ENCODE data around the gene RASA1. TPM values are rescaled to one million over a fixed set of nuclear protein-coding genes. Genes with fewer than 3 reads are reported as not detected.

The RASA1 gene
- total RNA-seq, 2 experiments from 2014 or later: 12.9 to 14.8 TPM

DNA sequence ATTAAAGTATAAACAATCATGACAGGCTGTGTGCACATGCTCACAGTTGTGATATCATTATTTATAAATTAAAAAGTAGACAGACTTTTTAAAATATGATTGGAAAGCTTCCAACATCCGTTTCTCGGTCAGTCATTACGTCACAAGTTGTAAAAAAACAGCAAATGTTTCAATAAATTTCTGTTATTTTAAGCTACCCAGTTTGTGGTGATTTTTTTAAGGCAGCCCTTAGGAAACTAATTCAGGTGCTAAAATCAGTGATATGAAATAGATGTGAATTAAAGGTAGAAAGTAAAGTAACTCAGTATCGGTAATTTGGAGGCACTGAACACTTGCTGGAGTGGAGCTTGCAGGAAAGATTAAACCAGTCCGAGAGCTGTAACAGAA, 143.9 kb downstream of the RASA1 start:
- Mint-ChIP-seq H3K27ac (peak overlapping the region; percentile 91), H3K27me3 (ENCODE audit: low read depth) (no peaks in the 10 kb centered on the region), H3K4me1 (ENCODE audit: low read depth) (peaks cover 29% of the 10 kb centered on the region), H3K9me3 (ENCODE audit: insufficient read depth) (no peaks in the 10 kb centered on the region), H3K4me3 (peak overlapping the region; percentile 88), H3K36me3 (ENCODE audit: low read depth) (peaks cover 38% of the 10 kb centered on the region)
- no peak for ATAC-seq
- ChIA-PET POLR2A (interaction anchor here (0.5 to 1.2 kb wide), 3 partner anchors 11 to 151 kb away, joined by 3 to 5 read pairs (median 4); no protein-coding TSS in a partner anchor), CTCF (interaction anchor here (1.2 to 5.0 kb wide), 5 partner anchors 9 to 150 kb away, joined by 3 to 37 read pairs (median 3); no protein-coding TSS in a partner anchor)
- DNase-seq: no peak

DNA sequence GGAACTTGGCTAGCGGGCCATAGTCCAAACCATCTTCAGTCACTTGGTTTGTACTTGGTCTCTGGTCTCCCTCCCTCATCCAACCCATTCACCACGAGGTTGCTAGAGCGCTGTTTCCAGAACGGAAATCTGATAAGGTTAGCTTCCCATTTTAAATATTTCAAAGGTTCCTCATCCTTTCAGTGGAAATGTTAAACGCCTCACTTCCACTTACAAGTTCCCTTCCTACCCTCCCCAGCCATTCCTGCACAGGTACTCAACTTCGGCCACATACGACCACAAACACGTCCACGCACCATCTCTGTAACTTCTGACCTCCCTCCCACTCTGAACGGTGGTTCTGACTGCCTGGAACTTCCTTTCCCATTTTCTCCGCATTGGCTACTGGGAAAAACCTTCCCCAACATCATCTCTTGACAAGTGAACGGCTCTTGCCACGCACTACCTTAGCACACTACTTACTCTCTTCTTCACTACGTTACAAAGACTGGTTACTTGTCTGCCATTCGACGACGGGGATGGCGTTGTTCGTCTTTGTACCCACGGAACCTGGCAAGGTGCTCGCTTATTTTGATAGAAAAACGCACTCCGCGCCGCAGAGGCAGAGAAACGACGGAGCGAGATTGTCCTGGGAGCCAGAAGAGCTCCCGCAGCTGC, 144.4 kb downstream of the RASA1 start:
- H3K36me3 Mint-ChIP-seq (ENCODE audit: low read depth): peaks cover 33% of the 10 kb centered on the region
- ATAC-seq (peak; percentile 58), DNase-seq (peak; percentile 50)
- ChIA-PET POLR2A (interaction anchor here (0.7 to 1.3 kb wide), 3 partner anchors 12 to 20 kb away, joined by 3 to 4 read pairs (median 3); no protein-coding TSS in a partner anchor), CTCF (interaction anchor here (1.2 to 5.0 kb wide), 4 partner anchors 10 to 151 kb away, joined by 3 to 37 read pairs (median 3); no protein-coding TSS in a partner anchor)
- H3K27me3 Mint-ChIP-seq (ENCODE audit: low read depth): no peaks in the 10 kb centered on the region
- peaks cover 24% of the 10 kb centered on the region for H3K4me1 Mint-ChIP-seq (ENCODE audit: low read depth)
- H3K27ac Mint-ChIP-seq: peak overlapping the region; percentile 91
- H3K9me3 Mint-ChIP-seq (ENCODE audit: insufficient read depth): no peaks in the 10 kb centered on the region
- peak overlapping the region; percentile 88 for H3K4me3 Mint-ChIP-seq

DNA sequence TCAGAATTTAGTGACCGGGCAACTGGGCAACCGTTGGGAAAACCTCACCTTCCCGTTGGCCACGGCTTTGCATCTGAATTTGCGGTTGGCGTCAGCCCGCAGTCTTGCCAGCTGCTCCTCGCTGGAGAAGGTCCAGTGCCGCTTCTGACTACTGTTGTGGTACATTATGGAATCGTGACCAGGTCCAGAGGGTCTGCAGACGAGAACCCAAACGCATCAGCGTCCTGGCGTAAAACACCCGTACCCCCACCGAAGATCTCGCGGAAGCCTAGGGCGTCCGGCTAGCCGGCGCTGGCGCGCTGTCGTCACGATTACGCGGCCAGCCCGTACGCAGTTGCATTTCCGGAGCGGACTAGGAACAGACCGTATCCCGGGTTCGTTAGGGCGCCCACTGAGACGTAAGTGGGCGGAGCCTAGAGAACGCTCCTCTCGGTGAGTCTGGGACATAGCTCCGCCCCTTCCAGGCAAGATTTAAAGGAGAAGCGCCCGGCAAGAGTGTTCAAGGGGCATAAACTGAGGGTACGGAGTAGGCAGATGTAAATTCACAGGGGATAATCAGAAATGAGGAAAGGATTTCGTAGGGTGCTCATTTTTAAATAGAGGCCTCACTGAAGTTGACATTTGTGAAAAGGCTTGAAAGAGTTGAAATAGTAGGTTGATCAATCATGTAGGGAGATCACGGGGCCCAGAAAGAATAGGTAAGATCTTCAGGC, 145.1 kb downstream of the RASA1 start, which contains the start of gene CCNH:
CCNH (minus strand) TSS at position 301 of the 713 bp plus-strand sequence; CDS start at position 165, 136 bp downstream.
- ChIA-PET CTCF (interaction anchor here (1.2 to 5.0 kb wide), 4 partner anchors 11 to 393 kb away, joined by 3 to 37 read pairs (median 3); no protein-coding TSS in a partner anchor), POLR2A (interaction anchor here (1.3 kb wide), 1 partner anchor 13 kb away, joined by 3 read pairs; no protein-coding TSS in a partner anchor)
- Mint-ChIP-seq H3K4me3 (peak within 1 kb of the TSS; percentile 88), H3K27ac (peak within 1 kb of the TSS; percentile 91), H3K27me3 (ENCODE audit: low read depth) (no peaks in the 10 kb centered on the region), H3K9me3 (ENCODE audit: insufficient read depth) (no peaks in the 10 kb centered on the region), H3K4me1 (ENCODE audit: low read depth) (peaks cover 24% of the 10 kb centered on the region), H3K36me3 (ENCODE audit: low read depth) (peaks cover 26% of the 10 kb centered on the region)
- ATAC-seq: peak; percentile 96
- peak; percentile 98 for DNase-seq

DNA sequence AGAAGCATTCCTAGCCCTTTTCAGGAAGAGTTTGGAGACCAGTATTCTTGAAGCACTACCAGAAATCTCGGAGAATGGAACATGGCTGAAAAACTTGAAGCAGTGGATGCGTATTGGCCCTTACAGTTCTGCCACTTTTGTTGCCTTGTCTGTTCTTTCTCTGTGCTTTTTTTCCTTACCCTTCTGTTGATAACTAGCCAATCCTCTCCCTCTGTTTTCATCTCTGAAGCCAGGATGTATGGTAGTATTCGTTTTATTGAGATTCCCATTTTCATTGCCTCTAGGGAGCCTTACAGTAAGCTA, 145.6 kb downstream of the RASA1 start:
- Mint-ChIP-seq H3K9me3 (ENCODE audit: insufficient read depth) (no peaks in the 10 kb centered on the region), H3K4me3 (peak overlapping the region; percentile 88), H3K27me3 (ENCODE audit: low read depth) (peaks cover 3% of the 10 kb centered on the region), H3K36me3 (ENCODE audit: low read depth) (peaks cover 23% of the 10 kb centered on the region), H3K4me1 (ENCODE audit: low read depth) (peaks cover 22% of the 10 kb centered on the region), H3K27ac (peak overlapping the region; percentile 91)
- ChIA-PET POLR2A (interaction anchor here (1.3 kb wide), 1 partner anchor 13 kb away, joined by 3 read pairs; no protein-coding TSS in a partner anchor), CTCF (interaction anchor here (1.4 to 5.0 kb wide), 2 partner anchors 14 to 393 kb away, joined by 3 to 37 read pairs; no protein-coding TSS in a partner anchor)
- ATAC-seq: no peak
- no peak for DNase-seq

DNA sequence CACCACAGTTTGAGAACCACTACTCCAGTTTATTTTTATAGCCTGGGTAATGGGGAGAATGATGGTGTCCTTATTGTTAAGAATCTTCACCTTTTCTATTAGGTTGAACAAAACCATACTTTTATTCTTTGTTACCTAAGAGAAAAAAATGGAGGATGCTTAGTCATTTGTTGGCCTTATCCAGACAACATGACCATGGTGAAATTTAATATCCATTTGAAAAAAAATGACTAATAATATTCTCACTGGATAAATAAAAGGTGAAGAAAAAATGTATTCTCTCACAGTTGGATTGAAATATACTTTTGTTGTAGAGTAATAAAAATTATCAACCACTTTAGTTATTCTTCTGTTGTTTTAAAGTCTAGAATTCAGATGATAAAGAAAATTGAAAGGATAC, 150.8 kb downstream of the RASA1 start:
- no peaks in the 10 kb centered on the region for H3K9me3 Mint-ChIP-seq (ENCODE audit: insufficient read depth)
- H3K4me3 Mint-ChIP-seq: no peak overlapping the region

DNA sequence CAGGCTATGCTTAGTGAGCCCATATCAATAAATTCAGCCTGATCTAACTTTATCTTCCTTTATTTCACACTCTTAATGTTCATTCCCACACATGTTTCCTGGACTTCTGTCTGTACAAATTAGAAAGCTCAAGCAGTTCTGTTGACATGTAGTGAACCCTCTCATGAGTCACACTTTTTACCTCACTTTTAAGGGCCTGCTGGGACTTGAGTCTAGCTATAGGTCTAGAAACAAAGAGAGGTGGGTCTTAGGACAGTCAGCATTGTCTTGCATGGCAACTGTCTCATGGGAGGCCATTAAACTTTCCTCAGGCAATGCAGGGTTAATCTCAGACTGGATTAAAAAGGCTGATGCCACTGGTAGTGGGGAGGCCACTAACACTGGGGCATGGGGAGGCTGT, 153.6 kb downstream of the RASA1 start:
- Mint-ChIP-seq H3K9me3 (ENCODE audit: insufficient read depth) (no peaks in the 10 kb centered on the region), H3K27ac (no peak overlapping the region), H3K27me3 (ENCODE audit: low read depth) (peaks cover 6% of the 10 kb centered on the region), H3K4me3 (no peak overlapping the region), H3K4me1 (ENCODE audit: low read depth) (no peaks in the 10 kb centered on the region), H3K36me3 (ENCODE audit: low read depth) (no peaks in the 10 kb centered on the region)
- ChIA-PET POLR2A (no interaction called here), CTCF (no interaction called here)
- DNase-seq (no peak), ATAC-seq (no peak)

More for the DNA sequence above, 150.8 kb downstream of the RASA1 start:
- POLR2A ChIA-PET: no interaction called here
- CTCF ChIA-PET: no interaction called here
- no peak overlapping the region for H3K27ac Mint-ChIP-seq
- no peaks in the 10 kb centered on the region for H3K36me3 Mint-ChIP-seq (ENCODE audit: low read depth)
- peaks cover 3% of the 10 kb centered on the region for H3K27me3 Mint-ChIP-seq (ENCODE audit: low read depth)
- DNase-seq (no peak), ATAC-seq (no peak)
- H3K4me1 Mint-ChIP-seq (ENCODE audit: low read depth): no peaks in the 10 kb centered on the region

DNA sequence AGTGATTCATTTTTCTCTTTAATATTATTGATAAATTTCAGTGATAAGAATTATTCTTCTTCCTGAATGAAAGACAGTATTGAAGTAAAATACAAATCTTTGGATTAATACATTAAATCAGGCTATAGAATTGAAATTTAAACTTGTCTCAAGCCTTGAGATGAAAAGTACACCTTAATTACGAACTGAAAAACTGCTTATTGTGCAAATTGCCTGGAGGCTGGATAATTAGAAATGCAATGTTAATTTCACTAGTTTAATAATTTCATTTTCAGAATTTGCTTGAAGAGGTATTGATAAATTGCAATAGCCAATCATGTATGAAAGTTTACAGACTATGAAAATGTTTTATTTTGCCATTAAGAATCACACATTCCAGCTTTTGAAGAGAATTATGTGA, 156.1 kb downstream of the RASA1 start:
- no peak overlapping the region for H3K27ac Mint-ChIP-seq
- peaks cover 10% of the 10 kb centered on the region for H3K27me3 Mint-ChIP-seq (ENCODE audit: low read depth)
- no peaks in the 10 kb centered on the region for H3K9me3 Mint-ChIP-seq (ENCODE audit: insufficient read depth)
- no peaks in the 10 kb centered on the region for H3K36me3 Mint-ChIP-seq (ENCODE audit: low read depth)
- no peaks in the 10 kb centered on the region for H3K4me1 Mint-ChIP-seq (ENCODE audit: low read depth)
- DNase-seq (no peak), ATAC-seq (no peak)
- no peak overlapping the region for H3K4me3 Mint-ChIP-seq
- CTCF ChIA-PET: no interaction called here
- POLR2A ChIA-PET: no interaction called here

DNA sequence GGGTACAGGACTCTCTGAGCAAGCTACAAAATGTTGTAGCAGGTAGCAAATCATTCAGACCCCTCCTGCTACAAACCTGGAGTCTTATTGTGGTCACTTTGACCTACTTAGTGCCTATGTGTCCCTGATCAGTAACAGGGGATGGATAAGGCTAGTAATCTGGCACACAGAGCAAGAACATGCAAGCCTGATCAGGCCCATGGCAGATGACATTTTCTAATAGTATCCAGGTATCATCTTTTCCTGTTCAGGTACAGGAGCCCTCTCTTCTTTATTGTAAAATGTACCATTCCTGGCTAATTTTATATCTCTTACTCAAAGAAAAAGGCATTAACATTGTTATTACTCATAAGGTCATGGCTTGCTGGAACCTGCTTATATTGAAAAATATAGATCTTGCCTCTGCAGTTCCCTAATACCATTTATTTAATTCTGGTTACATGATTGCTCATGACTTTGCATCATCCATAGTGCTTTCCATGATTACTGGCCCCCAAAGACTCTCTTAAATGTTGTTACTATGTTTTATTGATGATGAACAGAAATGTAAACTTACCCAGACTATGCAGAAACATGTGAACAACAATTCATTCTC, 163.3 kb downstream of the RASA1 start:
- no peak for DNase-seq
- Mint-ChIP-seq H3K36me3 (ENCODE audit: low read depth) (no peaks in the 10 kb centered on the region), H3K4me1 (ENCODE audit: low read depth) (no peaks in the 10 kb centered on the region), H3K27ac (no peak overlapping the region), H3K4me3 (no peak overlapping the region), H3K9me3 (ENCODE audit: insufficient read depth) (no peaks in the 10 kb centered on the region), H3K27me3 (ENCODE audit: low read depth) (peaks cover 14% of the 10 kb centered on the region)
- no peak for ATAC-seq
- ChIA-PET POLR2A (no interaction called here), CTCF (no interaction called here)

DNA sequence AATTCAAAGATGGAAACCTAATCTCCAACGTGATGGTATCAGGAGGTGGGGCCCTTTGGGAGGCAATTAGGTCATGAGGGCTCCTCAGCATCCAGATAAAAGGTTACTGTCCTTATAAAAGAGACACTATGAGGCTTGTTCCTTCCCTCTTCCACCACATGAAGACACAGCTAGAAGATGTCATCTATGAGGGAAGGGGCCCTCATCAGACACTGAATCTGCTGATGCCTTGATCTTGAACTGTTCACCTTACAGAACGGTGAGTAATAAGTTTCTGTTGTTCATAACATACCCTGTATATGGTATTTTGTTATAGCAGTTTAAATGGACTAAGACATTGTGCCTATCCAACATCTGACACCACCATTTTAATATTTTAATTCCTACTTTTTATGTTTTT, 164.8 kb downstream of the RASA1 start:
- no peak overlapping the region for H3K27ac Mint-ChIP-seq
- H3K4me3 Mint-ChIP-seq: no peak overlapping the region
- H3K4me1 Mint-ChIP-seq (ENCODE audit: low read depth): no peaks in the 10 kb centered on the region
- CTCF ChIA-PET: no interaction called here
- H3K36me3 Mint-ChIP-seq (ENCODE audit: low read depth): no peaks in the 10 kb centered on the region
- H3K9me3 Mint-ChIP-seq (ENCODE audit: insufficient read depth): no peaks in the 10 kb centered on the region
- DNase-seq: no peak
- no peak for ATAC-seq
- peaks cover 8% of the 10 kb centered on the region for H3K27me3 Mint-ChIP-seq (ENCODE audit: low read depth)
- POLR2A ChIA-PET: no interaction called here

DNA sequence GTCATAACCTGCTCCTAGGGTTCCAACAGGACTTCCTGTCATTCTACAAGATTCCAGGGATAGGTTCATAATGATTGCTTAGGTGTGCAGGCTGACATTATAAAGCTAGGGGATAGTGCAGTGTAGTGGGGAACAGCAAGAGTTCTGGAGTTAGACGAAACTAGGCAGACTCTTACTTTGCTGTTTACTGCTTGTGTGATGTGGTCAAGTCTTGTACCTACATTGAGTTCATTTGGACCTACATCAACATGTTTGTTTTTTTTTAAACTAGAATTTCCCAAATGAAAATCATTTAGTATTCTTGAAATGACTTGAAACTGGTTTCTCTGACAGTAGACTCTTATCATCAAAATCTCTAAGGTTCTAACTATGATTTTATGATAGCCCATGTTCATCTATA, 166.3 kb downstream of the RASA1 start:
- ChIA-PET POLR2A (no interaction called here), CTCF (no interaction called here)
- ATAC-seq: no peak
- no peak overlapping the region for H3K27ac Mint-ChIP-seq
- peaks cover 11% of the 10 kb centered on the region for H3K27me3 Mint-ChIP-seq (ENCODE audit: low read depth)
- no peaks in the 10 kb centered on the region for H3K36me3 Mint-ChIP-seq (ENCODE audit: low read depth)
- no peaks in the 10 kb centered on the region for H3K9me3 Mint-ChIP-seq (ENCODE audit: insufficient read depth)
- H3K4me3 Mint-ChIP-seq: no peak overlapping the region
- no peaks in the 10 kb centered on the region for H3K4me1 Mint-ChIP-seq (ENCODE audit: low read depth)
- DNase-seq: no peak

DNA sequence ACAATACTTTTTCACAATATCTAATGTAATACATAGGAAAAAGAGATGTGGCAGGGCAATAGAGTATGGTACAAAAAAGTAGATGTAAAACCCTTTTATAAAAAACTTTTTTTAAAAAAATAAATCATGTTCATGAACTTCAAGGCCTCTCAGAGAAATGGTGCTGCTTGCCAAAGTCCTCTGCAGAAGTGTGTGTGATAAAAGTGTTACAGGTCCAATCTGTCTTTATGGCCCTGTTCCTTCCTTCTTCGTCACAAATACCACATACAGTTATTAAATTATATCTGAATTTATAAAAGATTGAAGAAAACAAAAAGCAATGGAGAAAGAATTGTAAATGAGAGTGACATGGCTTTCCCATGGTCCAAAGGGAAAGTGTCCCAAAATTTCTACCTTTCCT, 166.8 kb downstream of the RASA1 start:
- ChIA-PET CTCF (no interaction called here), POLR2A (no interaction called here)
- Mint-ChIP-seq H3K4me1 (ENCODE audit: low read depth) (no peaks in the 10 kb centered on the region), H3K9me3 (ENCODE audit: insufficient read depth) (no peaks in the 10 kb centered on the region), H3K4me3 (no peak overlapping the region), H3K36me3 (ENCODE audit: low read depth) (no peaks in the 10 kb centered on the region), H3K27ac (no peak overlapping the region), H3K27me3 (ENCODE audit: low read depth) (peaks cover 9% of the 10 kb centered on the region)
- ATAC-seq (no peak), DNase-seq (no peak)

DNA sequence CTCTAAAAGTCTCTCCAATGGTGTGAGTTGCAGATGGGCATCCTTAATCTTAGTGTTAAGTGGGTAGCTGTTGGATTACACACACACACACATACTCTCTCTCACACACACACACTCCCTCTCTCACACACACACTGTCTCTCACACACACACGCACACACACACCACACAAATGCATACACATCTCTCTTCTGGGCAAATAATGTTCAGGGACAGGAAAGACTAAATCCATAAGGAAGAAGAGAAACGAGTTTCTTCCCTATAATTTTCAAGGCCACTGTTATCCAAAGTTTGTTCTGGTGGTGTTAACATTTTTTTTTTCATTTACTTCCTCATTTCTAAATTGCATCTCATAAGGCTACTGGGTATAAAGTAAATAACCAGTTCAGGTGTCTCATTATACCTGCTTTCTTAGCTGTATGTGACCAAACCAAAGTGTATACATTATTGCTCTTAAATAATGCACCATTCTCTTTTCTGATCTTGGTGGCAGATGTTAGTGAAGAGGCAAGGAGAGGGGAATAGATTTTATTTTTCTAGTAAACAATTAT, 167.5 kb downstream of the RASA1 start:
- H3K27me3 Mint-ChIP-seq (ENCODE audit: low read depth): peaks cover 9% of the 10 kb centered on the region
- H3K4me3 Mint-ChIP-seq: no peak overlapping the region
- DNase-seq (no peak), ATAC-seq (no peak)
- no peak overlapping the region for H3K27ac Mint-ChIP-seq
- POLR2A ChIA-PET: no interaction called here
- CTCF ChIA-PET: no interaction called here
- H3K9me3 Mint-ChIP-seq (ENCODE audit: insufficient read depth): no peaks in the 10 kb centered on the region
- H3K4me1 Mint-ChIP-seq (ENCODE audit: low read depth): no peaks in the 10 kb centered on the region
- no peaks in the 10 kb centered on the region for H3K36me3 Mint-ChIP-seq (ENCODE audit: low read depth)

Measured in activated CD8-positive, alpha-beta T cell treated with anti-CD3 and anti-CD28 coated beads, Interleukin-2, amount 10 ng/mL, durations not matched to agents 7 days and 5 days (primary cell).